K562 (cell line): ENCODE measurements around the gene CMIP. TPM values are rescaled to one million over a fixed set of nuclear protein-coding genes. Genes with fewer than 3 reads are reported as not detected.

ENCODE experiments used
- ATF1 ChIP-seq, 2 experiments: fragments of 450-650 bp in 1 of 2; IDR thresholded peaks; 2 replicates each; pipeline ENCODE4 v1.6.1; 2016; ENCODE audit warnings: missing compliant biosample characterization in 1 of 2, missing genetic modification characterization in 1 of 2
- CSDE1 ChIP-seq, 2 experiments: fragments of 450-650 bp; IDR thresholded peaks; 2 replicates each; pipeline ENCODE4 v1.6.1; 2016; ENCODE audit warnings: mild to moderate bottlenecking in 1 of 2
- FOXP1 ChIP-seq: sonication (generic); formaldehyde crosslinking; IDR thresholded peaks from 2 replicates; pipeline ENCODE4 v1.8.0; 2022; ENCODE audit warnings: mild to moderate bottlenecking, missing genetic modification reagents
- GABPA ChIP-seq: fragments of 200-800 bp; sonication (Bioruptor generic); conservative IDR thresholded peaks from 2 replicates; pipeline ENCODE4 v1.6.1; 2016; ENCODE audit warnings: low read depth, missing genetic modification characterization, missing compliant biosample characterization
- KDM4B ChIP-seq, 2 experiments: fragments of 450-650 bp in 1 of 2; sonication (generic) in 1 of 2; IDR thresholded peaks; 2 replicates each; pipeline ENCODE4 v1.6.1; 2016 to 2017; ENCODE audit warnings: borderline replicate concordance in 2 of 2, antibody characterized with exemption in 1 of 2, low read depth in 1 of 2, mild to moderate bottlenecking in 1 of 2
- MTA3 ChIP-seq: fragments of 450-650 bp; formaldehyde crosslinking; IDR thresholded peaks from 2 replicates; pipeline ENCODE4 v1.6.1; 2017; ENCODE audit warnings: mild to moderate bottlenecking, borderline replicate concordance
- POLR2A ChIP-seq: fragments of 450-650 bp; conservative IDR thresholded peaks from 2 replicates; pipeline ENCODE4 v1.6.1; 2016
- THRAP3 ChIP-seq: fragments of 450-650 bp; IDR thresholded peaks from 2 replicates; pipeline ENCODE4 v1.6.1; 2016; ENCODE audit warnings: mild to moderate bottlenecking, inconsistent platforms, borderline replicate concordance
- ZNF143 ChIP-seq: sonication (generic); formaldehyde crosslinking; IDR thresholded peaks from 2 replicates; pipeline ENCODE4 v1.9.0; 2022; ENCODE audit warnings: mild to moderate bottlenecking, missing genetic modification reagents
- ZNF79 ChIP-seq: fragments of 250-450 bp; sonication (Bioruptor Pico); IDR thresholded peaks from 2 replicates; pipeline ENCODE4 v1.4.0; 2020; ENCODE audit warnings: low read depth, mild to moderate bottlenecking, moderate library complexity
- polyA plus RNA-seq, 8 experiments: library from polyadenylated mRNA; depleted of rRNA in 4 of 8; stranded (reverse) in 5 of 8; unstranded in 3 of 8; fragments of >200 nt; fragmentation: Nextera tagmentation in 2 of 8; fragmentation: Illumina TruSeq in 1 of 8; extraction: Ambion mirVana in 2 of 8; extraction: Trizol in 1 of 8; gene quantifications; 2 replicates each; pipeline versions ENCODE4 v1.2.1 to v1.2.3, GENCODE V29; 2011 to 2014; ENCODE audit warnings: inconsistent platforms in 1 of 8, missing spikeins in 1 of 8
- total RNA-seq, 7 experiments: library from RNA; depleted of rRNA in 6 of 7; stranded (reverse); fragments of >200 nt in 6 of 7; fragmentation: Illumina TruSeq in 2 of 7; extraction: Trizol in 2 of 7; gene quantifications; 2 replicates each; pipeline versions ENCODE4 v1.2.1 to v1.2.3, GENCODE V29; 2011 to 2021; ENCODE audit warnings: low replicate concordance in 1 of 7
- TF ChIP-seq, protein P1 (sequence below): fragments of 450-650 bp; IDR thresholded peaks from 2 replicates; pipeline ENCODE4 v1.6.1; 2016; ENCODE audit warnings: mild to moderate bottlenecking, moderate library complexity
- TF ChIP-seq, protein P2 (sequence below): sonication (generic); formaldehyde crosslinking; IDR thresholded peaks from 2 replicates; pipeline ENCODE4 v1.8.1; 2023; ENCODE audit warnings: mild to moderate bottlenecking, missing genetic modification reagents
- TF ChIP-seq, protein P3 (sequence below): fragments of 450-650 bp; IDR thresholded peaks from 2 replicates; pipeline ENCODE4 v1.6.1; 2016

The CMIP gene
- total and polyA plus RNA-seq, 9 of the 15 experiments (the other 6 are each of a cell fraction or from before 2014, with no cell fraction given) = 0.94 to 82.5 (median 10.3) TPM

DNA sequence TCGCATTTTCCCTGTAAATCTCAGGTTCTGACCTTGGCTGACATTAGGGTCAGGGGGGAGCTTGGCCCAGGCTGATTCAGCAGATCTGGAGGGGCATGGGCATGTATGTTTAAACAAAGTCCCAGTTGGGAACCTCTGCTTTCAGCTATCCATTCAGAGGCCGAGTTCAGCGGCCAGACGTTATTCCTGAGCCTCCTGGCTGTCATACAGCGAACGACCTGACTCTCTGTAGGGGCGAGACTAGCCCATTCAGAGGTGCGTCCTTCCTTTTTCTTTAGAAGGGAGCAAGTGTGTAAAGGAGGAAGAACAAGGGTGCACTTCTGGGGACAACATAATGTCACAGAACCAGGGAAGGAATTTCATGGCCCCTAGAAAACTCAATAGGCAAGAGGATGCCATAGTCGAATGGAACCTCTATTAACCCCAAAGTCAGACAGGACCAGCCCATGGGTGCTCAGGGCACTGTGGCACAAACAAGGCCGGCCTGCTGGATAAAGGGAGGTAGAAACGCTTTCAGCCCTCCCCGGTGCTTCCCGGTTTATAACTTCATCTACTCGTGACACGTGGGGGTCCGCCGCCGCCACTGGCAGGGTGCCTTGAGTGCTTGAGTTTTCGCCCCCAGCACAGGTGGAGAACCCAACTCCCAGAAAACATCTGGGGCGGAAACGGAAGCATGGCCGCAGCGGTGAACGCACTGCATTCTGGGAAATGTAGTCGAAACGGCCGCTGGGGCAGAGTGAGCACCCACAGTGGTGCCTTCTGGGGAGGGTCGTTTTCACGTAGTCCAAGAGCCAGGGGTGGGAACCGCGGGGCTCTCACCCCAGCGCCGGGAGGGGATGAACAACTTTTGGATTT is 301.3 kb downstream of the CMIP start (continued):
- TF ChIP-seq, protein P1, sequence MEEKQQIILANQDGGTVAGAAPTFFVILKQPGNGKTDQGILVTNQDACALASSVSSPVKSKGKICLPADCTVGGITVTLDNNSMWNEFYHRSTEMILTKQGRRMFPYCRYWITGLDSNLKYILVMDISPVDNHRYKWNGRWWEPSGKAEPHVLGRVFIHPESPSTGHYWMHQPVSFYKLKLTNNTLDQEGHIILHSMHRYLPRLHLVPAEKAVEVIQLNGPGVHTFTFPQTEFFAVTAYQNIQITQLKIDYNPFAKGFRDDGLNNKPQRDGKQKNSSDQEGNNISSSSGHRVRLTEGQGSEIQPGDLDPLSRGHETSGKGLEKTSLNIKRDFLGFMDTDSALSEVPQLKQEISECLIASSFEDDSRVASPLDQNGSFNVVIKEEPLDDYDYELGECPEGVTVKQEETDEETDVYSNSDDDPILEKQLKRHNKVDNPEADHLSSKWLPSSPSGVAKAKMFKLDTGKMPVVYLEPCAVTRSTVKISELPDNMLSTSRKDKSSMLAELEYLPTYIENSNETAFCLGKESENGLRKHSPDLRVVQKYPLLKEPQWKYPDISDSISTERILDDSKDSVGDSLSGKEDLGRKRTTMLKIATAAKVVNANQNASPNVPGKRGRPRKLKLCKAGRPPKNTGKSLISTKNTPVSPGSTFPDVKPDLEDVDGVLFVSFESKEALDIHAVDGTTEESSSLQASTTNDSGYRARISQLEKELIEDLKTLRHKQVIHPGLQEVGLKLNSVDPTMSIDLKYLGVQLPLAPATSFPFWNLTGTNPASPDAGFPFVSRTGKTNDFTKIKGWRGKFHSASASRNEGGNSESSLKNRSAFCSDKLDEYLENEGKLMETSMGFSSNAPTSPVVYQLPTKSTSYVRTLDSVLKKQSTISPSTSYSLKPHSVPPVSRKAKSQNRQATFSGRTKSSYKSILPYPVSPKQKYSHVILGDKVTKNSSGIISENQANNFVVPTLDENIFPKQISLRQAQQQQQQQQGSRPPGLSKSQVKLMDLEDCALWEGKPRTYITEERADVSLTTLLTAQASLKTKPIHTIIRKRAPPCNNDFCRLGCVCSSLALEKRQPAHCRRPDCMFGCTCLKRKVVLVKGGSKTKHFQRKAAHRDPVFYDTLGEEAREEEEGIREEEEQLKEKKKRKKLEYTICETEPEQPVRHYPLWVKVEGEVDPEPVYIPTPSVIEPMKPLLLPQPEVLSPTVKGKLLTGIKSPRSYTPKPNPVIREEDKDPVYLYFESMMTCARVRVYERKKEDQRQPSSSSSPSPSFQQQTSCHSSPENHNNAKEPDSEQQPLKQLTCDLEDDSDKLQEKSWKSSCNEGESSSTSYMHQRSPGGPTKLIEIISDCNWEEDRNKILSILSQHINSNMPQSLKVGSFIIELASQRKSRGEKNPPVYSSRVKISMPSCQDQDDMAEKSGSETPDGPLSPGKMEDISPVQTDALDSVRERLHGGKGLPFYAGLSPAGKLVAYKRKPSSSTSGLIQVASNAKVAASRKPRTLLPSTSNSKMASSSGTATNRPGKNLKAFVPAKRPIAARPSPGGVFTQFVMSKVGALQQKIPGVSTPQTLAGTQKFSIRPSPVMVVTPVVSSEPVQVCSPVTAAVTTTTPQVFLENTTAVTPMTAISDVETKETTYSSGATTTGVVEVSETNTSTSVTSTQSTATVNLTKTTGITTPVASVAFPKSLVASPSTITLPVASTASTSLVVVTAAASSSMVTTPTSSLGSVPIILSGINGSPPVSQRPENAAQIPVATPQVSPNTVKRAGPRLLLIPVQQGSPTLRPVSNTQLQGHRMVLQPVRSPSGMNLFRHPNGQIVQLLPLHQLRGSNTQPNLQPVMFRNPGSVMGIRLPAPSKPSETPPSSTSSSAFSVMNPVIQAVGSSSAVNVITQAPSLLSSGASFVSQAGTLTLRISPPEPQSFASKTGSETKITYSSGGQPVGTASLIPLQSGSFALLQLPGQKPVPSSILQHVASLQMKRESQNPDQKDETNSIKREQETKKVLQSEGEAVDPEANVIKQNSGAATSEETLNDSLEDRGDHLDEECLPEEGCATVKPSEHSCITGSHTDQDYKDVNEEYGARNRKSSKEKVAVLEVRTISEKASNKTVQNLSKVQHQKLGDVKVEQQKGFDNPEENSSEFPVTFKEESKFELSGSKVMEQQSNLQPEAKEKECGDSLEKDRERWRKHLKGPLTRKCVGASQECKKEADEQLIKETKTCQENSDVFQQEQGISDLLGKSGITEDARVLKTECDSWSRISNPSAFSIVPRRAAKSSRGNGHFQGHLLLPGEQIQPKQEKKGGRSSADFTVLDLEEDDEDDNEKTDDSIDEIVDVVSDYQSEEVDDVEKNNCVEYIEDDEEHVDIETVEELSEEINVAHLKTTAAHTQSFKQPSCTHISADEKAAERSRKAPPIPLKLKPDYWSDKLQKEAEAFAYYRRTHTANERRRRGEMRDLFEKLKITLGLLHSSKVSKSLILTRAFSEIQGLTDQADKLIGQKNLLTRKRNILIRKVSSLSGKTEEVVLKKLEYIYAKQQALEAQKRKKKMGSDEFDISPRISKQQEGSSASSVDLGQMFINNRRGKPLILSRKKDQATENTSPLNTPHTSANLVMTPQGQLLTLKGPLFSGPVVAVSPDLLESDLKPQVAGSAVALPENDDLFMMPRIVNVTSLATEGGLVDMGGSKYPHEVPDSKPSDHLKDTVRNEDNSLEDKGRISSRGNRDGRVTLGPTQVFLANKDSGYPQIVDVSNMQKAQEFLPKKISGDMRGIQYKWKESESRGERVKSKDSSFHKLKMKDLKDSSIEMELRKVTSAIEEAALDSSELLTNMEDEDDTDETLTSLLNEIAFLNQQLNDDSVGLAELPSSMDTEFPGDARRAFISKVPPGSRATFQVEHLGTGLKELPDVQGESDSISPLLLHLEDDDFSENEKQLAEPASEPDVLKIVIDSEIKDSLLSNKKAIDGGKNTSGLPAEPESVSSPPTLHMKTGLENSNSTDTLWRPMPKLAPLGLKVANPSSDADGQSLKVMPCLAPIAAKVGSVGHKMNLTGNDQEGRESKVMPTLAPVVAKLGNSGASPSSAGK = peak; percentile 62; the same call in 1 of the 2 replicates
- TF ChIP-seq ZNF143 (peak; percentile 93), KDM4B (IDR thresholded peaks at IDR 0.05; ENCODE audit: borderline replicate concordance in 2 of 2, low read depth in 1 of 2) (peak in 1 of 2 experiments; percentile 86; a peak in 2 of 4 replicates), GABPA (tag) (peak; percentile 98), THRAP3 (no peak), POLR2A (peak; percentile 69), ZNF79 (CRISPR knock-in tag) (no peak), ATF1 (CRISPR knock-in tag; IDR thresholded peaks at IDR 0.05) (no peak), ATF1 (tag; IDR thresholded peaks at IDR 0.05) (peak; percentile 49), MTA3 (peak; percentile 61; the same call in 1 of the 2 replicates), FOXP1 (CRISPR knock-in tag) (0 out of 2 replicates have a peak, but pooled peaks have one; percentile 42), CSDE1 (IDR thresholded peaks at IDR 0.05) (no peak)
- TF ChIP-seq, protein P2, sequence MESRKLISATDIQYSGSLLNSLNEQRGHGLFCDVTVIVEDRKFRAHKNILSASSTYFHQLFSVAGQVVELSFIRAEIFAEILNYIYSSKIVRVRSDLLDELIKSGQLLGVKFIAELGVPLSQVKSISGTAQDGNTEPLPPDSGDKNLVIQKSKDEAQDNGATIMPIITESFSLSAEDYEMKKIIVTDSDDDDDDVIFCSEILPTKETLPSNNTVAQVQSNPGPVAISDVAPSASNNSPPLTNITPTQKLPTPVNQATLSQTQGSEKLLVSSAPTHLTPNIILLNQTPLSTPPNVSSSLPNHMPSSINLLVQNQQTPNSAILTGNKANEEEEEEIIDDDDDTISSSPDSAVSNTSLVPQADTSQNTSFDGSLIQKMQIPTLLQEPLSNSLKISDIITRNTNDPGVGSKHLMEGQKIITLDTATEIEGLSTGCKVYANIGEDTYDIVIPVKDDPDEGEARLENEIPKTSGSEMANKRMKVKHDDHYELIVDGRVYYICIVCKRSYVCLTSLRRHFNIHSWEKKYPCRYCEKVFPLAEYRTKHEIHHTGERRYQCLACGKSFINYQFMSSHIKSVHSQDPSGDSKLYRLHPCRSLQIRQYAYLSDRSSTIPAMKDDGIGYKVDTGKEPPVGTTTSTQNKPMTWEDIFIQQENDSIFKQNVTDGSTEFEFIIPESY (CRISPR knock-in tag) = no peak
- TF ChIP-seq, protein P3, sequence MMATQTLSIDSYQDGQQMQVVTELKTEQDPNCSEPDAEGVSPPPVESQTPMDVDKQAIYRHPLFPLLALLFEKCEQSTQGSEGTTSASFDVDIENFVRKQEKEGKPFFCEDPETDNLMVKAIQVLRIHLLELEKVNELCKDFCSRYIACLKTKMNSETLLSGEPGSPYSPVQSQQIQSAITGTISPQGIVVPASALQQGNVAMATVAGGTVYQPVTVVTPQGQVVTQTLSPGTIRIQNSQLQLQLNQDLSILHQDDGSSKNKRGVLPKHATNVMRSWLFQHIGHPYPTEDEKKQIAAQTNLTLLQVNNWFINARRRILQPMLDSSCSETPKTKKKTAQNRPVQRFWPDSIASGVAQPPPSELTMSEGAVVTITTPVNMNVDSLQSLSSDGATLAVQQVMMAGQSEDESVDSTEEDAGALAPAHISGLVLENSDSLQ = peak; percentile 48
